Keratinocyte (primary cell): ENCODE data around the gene USE1.

Experiments used
- EZH2 ChIP-seq: IDR thresholded peaks from one replicate; pipeline ENCODE4 v1.6.1; 2012; ENCODE audit warnings: inconsistent platforms, mild to moderate bottlenecking, low read length, moderate library complexity
- TF ChIP-seq, protein P1 (sequence below), 3 experiments: IDR thresholded peaks in 1 of 3; conservative IDR thresholded peaks in 1 of 3; optimal IDR thresholded peaks in 1 of 3; 2 replicates in 2 of 3; 3 replicates in 1 of 3; pipeline versions ENCODE3 to v1.5.1; 2011; ENCODE audit warnings: low read length in 3 of 3, mild to moderate bottlenecking in 3 of 3, moderate library complexity in 2 of 3, control low read depth in 1 of 3, inconsistent platforms in 1 of 3; ENCODE audit not compliant: insufficient read depth in 2 of 3; ENCODE audit errors: extremely low read depth in 1 of 3

- TF ChIP-seq, protein P1, sequence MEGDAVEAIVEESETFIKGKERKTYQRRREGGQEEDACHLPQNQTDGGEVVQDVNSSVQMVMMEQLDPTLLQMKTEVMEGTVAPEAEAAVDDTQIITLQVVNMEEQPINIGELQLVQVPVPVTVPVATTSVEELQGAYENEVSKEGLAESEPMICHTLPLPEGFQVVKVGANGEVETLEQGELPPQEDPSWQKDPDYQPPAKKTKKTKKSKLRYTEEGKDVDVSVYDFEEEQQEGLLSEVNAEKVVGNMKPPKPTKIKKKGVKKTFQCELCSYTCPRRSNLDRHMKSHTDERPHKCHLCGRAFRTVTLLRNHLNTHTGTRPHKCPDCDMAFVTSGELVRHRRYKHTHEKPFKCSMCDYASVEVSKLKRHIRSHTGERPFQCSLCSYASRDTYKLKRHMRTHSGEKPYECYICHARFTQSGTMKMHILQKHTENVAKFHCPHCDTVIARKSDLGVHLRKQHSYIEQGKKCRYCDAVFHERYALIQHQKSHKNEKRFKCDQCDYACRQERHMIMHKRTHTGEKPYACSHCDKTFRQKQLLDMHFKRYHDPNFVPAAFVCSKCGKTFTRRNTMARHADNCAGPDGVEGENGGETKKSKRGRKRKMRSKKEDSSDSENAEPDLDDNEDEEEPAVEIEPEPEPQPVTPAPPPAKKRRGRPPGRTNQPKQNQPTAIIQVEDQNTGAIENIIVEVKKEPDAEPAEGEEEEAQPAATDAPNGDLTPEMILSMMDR (optimal IDR thresholded peaks at IDR 0.05 in 1 of 3, IDR thresholded peaks at IDR 0.05 in 1 of 3, conservative IDR thresholded peaks at IDR 0.05 in 1 of 3; ENCODE audit: extremely low read depth in 1 of 3, insufficient read depth in 2 of 3, low read length in 3 of 3): no peak
- TF ChIP-seq EZH2: no peak
Observed at GRCh38 chr19:17213334-17213733, 1.8 kb upstream of the USE1 start.
